K562 (cell line): ENCODE data around the gene NPHP1. TPM values are rescaled to one million over a fixed set of nuclear protein-coding genes. Genes with fewer than 3 reads are reported as not detected.

Source experiments
- CGGBP1 ChIP-seq: fragments of 250-450 bp; sonication (Bioruptor Pico); IDR thresholded peaks from 2 replicates; pipeline ENCODE4 v1.9.0; 2021; ENCODE audit warnings: mild to moderate bottlenecking
- CLOCK ChIP-seq: fragments of 250-450 bp; sonication (Bioruptor Pico); IDR thresholded peaks from 2 replicates; pipeline ENCODE4 v1.4.0; 2020; ENCODE audit warnings: mild to moderate bottlenecking, moderate library complexity, borderline replicate concordance
- CXXC5 ChIP-seq: fragments of 250-450 bp; sonication (Bioruptor Pico); IDR thresholded peaks from 2 replicates; pipeline ENCODE4 v1.8.0; 2022; ENCODE audit warnings: inconsistent platforms, mild to moderate bottlenecking, moderate library complexity
- EHMT2 ChIP-seq: fragments of 450-650 bp; IDR thresholded peaks from 2 replicates; pipeline ENCODE4 v1.6.1; 2018; ENCODE audit warnings: antibody characterized with exemption
- FOXP1 ChIP-seq: sonication (generic); formaldehyde crosslinking; IDR thresholded peaks from 2 replicates; pipeline ENCODE4 v1.8.0; 2022; ENCODE audit warnings: mild to moderate bottlenecking, missing genetic modification reagents
- HOMEZ ChIP-seq: fragments of 250-450 bp; sonication (Bioruptor Pico); IDR thresholded peaks from 2 replicates; pipeline ENCODE4 v1.4.0; 2020; ENCODE audit warnings: mild to moderate bottlenecking, moderate library complexity
- ILF3 ChIP-seq: fragments of 450-650 bp; IDR thresholded peaks from 2 replicates; pipeline ENCODE4 v1.6.1; 2018; ENCODE audit warnings: antibody characterized with exemption, mild to moderate bottlenecking, moderate library complexity, borderline replicate concordance
- KAT2B ChIP-seq: IDR thresholded peaks from one replicate; pipeline ENCODE4 v1.6.1; 2012; ENCODE audit warnings: low read depth, mild to moderate bottlenecking, control low read depth, inconsistent platforms, low read length, moderate library complexity
- KDM5B ChIP-seq: fragments of 200-600 bp; sonication (generic); IDR thresholded peaks from 2 replicates; pipeline ENCODE4 v1.6.1; 2012; ENCODE audit warnings: low read depth, mild to moderate bottlenecking, moderate library complexity, low read length, control low read depth, inconsistent platforms; ENCODE audit not compliant: insufficient replicate concordance
- MAFG ChIP-seq: fragments of 450-650 bp; conservative IDR thresholded peaks from 2 replicates; pipeline ENCODE4 v1.6.1; 2016; ENCODE audit warnings: missing genetic modification characterization, missing compliant biosample characterization
- NR2F6 ChIP-seq: fragments of 450-650 bp; formaldehyde crosslinking; IDR thresholded peaks from 2 replicates; pipeline ENCODE4 v1.4.0; 2020; ENCODE audit warnings: mild to moderate bottlenecking
- NR3C1 ChIP-seq: sonication (generic); formaldehyde crosslinking; IDR thresholded peaks from 2 replicates; pipeline ENCODE4 v1.8.1; 2022; ENCODE audit warnings: missing genetic modification reagents
- PHB2 ChIP-seq: fragments of 450-650 bp; IDR thresholded peaks from 2 replicates; pipeline ENCODE4 v1.6.1; 2017; ENCODE audit warnings: low read depth
- POLR2B ChIP-seq: fragments of 450-650 bp; IDR thresholded peaks from 2 replicates; pipeline ENCODE4 v1.6.1; 2018; ENCODE audit warnings: low read depth; ENCODE audit not compliant: partially characterized antibody
- SP1 ChIP-seq: sonication (generic); formaldehyde crosslinking; IDR thresholded peaks from 2 replicates; pipeline ENCODE4 v1.8.1; 2022; ENCODE audit warnings: mild to moderate bottlenecking, missing genetic modification reagents
- TAF1 ChIP-seq: IDR thresholded peaks from 2 replicates; pipeline ENCODE4 v1.6.1; 2011; ENCODE audit warnings: mild to moderate bottlenecking, low read length, moderate library complexity; ENCODE audit not compliant: insufficient read depth, control insufficient read depth, severe bottlenecking; ENCODE audit errors: extremely low read depth
- WHSC1 ChIP-seq: IDR thresholded peaks from one replicate; pipeline ENCODE4 v1.6.1; 2012; ENCODE audit warnings: low read length, control low read depth, inconsistent platforms
- ZNF165 ChIP-seq: fragments of 250-450 bp; sonication (Bioruptor Pico); IDR thresholded peaks from 2 replicates; pipeline ENCODE4 v1.4.0; 2020; ENCODE audit warnings: borderline replicate concordance
- ZNF277 ChIP-seq: fragments of 250-450 bp; sonication (Bioruptor Pico); IDR thresholded peaks from 2 replicates; pipeline ENCODE4 v1.8.0; 2022; ENCODE audit warnings: inconsistent platforms, mild to moderate bottlenecking, moderate library complexity, borderline replicate concordance
- ZNF324 ChIP-seq: fragments of 250-450 bp; sonication (Bioruptor Pico); IDR thresholded peaks from 2 replicates; pipeline ENCODE4 v1.4.0; 2020; ENCODE audit warnings: mild to moderate bottlenecking
- ZNF76 ChIP-seq: fragments of 250-450 bp; sonication (Bioruptor Pico); IDR thresholded peaks from 2 replicates; pipeline ENCODE4 v1.4.0; 2020; ENCODE audit warnings: mild to moderate bottlenecking, moderate library complexity, borderline replicate concordance
- ZNF77 ChIP-seq: fragments of 250-450 bp; sonication (Bioruptor Pico); IDR thresholded peaks from 2 replicates; pipeline ENCODE4 v1.5.0; 2020
- ZZZ3 ChIP-seq: fragments of 450-650 bp; IDR thresholded peaks from 2 replicates; pipeline ENCODE4 v1.6.1; 2016; ENCODE audit warnings: antibody characterized with exemption, mild to moderate bottlenecking, moderate library complexity
- polyA plus RNA-seq, 8 experiments: library from polyadenylated mRNA; depleted of rRNA in 4 of 8; stranded (reverse) in 5 of 8; unstranded in 3 of 8; fragments of >200 nt; fragmentation: Nextera tagmentation in 2 of 8; fragmentation: Illumina TruSeq in 1 of 8; extraction: Ambion mirVana in 2 of 8; extraction: Trizol in 1 of 8; gene quantifications; 2 replicates each; pipeline versions ENCODE4 v1.2.1 to v1.2.3, GENCODE V29; 2011 to 2014; ENCODE audit warnings: inconsistent platforms in 1 of 8, missing spikeins in 1 of 8
- total RNA-seq, 7 experiments: library from RNA; depleted of rRNA in 6 of 7; stranded (reverse); fragments of >200 nt in 6 of 7; fragmentation: Illumina TruSeq in 2 of 7; extraction: Trizol in 2 of 7; gene quantifications; 2 replicates each; pipeline versions ENCODE4 v1.2.1 to v1.2.3, GENCODE V29; 2011 to 2021; ENCODE audit warnings: low replicate concordance in 1 of 7

NPHP1 gene
- total and polyA plus RNA-seq, 9 of the 15 experiments (the other 6 are each of a cell fraction or from before 2014, with no cell fraction given), result 0.11 to 0.32 (median 0.20) TPM; not detected in 5

GRCh38 chr2:110211938-110212858 lies 7.4 kb upstream of the NPHP1 start, which contains the start of gene MTLN (continued):
- TF ChIP-seq POLR2B (peak; percentile 88), PHB2 (no peak), MAFG (tag) (no peak), FOXP1 (CRISPR knock-in tag) (no peak), ZNF324 (CRISPR knock-in tag) (no peak), NR2F6 (CRISPR knock-in tag) (no peak), NR3C1 (CRISPR knock-in tag) (no peak), CLOCK (CRISPR knock-in tag) (no peak), ZNF77 (CRISPR knock-in tag) (no peak), ZNF76 (no peak), EHMT2 (peak; percentile 81; the same call in 1 of the 2 replicates), CXXC5 (CRISPR knock-in tag) (peak; percentile 94), ILF3 (no peak), CGGBP1 (no peak), ZNF165 (CRISPR knock-in tag) (no peak), ZNF277 (CRISPR knock-in tag) (no peak), KDM5B (peak; percentile 91), WHSC1 (no peak), TAF1 (peak; percentile 85), ZZZ3 (no peak), SP1 (peak; percentile 60; the same call in 1 of the 2 replicates), KAT2B (no peak), HOMEZ (no peak)
